T-cell (primary cell): ENCODE measurements around the gene VAV2. TPM values are rescaled to one million over a fixed set of nuclear protein-coding genes. Genes with fewer than 3 reads are reported as not detected.

Experiments used
- ATAC-seq, 4 experiments: fragments of 200-7000 bp in 3 of 4; fragments of 150-1000 bp in 1 of 4; cut with Tn5 transposase; replicated peaks in 1 of 4; 1 replicate in 3 of 4; 2 replicates in 1 of 4; pipeline ENCODE4 v1.10.0; 2021; ENCODE audit warnings: moderate library complexity in 3 of 4, mild to moderate bottlenecking in 2 of 4, moderate number of reproducible peaks in 1 of 4
- CTCF ChIA-PET, 2 donors: fragments of 300-600 bp; sonication (Branson Sonifier 250); formaldehyde crosslinking; loops; one replicate each; lab custom pipeline; 2022; ENCODE audit warnings: antibody characterized with exemption in 2 of 2; lab: Charles Lee
- POLR2A ChIA-PET, 2 donors: fragments of 300-600 bp; sonication (Branson Sonifier 250); formaldehyde crosslinking; loops; one replicate each; lab custom pipeline; 2022; ENCODE audit warnings: antibody characterized with exemption in 2 of 2; lab: Charles Lee
- DNase-seq, 35 experiments: peaks; one replicate each; pipeline versions ENCODE4 v3.0.0 to v3.0.0-alpha.2; 2013 to 2023
- H3K27ac ChIP-seq: one replicate; pipeline ENCODE4 v1.5.1; 2013; ENCODE audit warnings: low read length
- H3K27me3 ChIP-seq, 2 experiments: replicated peaks in 1 of 2; 1 replicate in 1 of 2; 2 replicates in 1 of 2; pipeline versions ENCODE4 v1.6.1 to v1.7.0; 2013; ENCODE audit warnings: low read length in 1 of 2, mixed read lengths in 1 of 2; ENCODE audit not compliant: control insufficient read depth in 2 of 2, insufficient read depth in 2 of 2; ENCODE audit errors: extremely low read depth in 1 of 2
- H3K36me3 ChIP-seq, 2 donors: 1 replicate in 1 of 2; 2 replicates in 1 of 2; pipeline versions ENCODE4 v1.6.1 to v1.7.0; 2013; ENCODE audit warnings: low read length in 1 of 2; ENCODE audit not compliant: control insufficient read depth in 2 of 2, insufficient read depth in 1 of 2; ENCODE audit errors: extremely low read depth in 1 of 2
- H3K4me1 ChIP-seq, 2 experiments: 1 replicate in 1 of 2; 2 replicates in 1 of 2; pipeline versions ENCODE4 v1.6.1 to v1.7.0; 2013; ENCODE audit warnings: low read length in 2 of 2, mixed read lengths in 1 of 2; ENCODE audit not compliant: insufficient read depth in 2 of 2, control insufficient read depth in 1 of 2; ENCODE audit errors: extremely low read depth in 1 of 2
- H3K4me3 ChIP-seq, 2 donors: 1 replicate in 1 of 2; 2 replicates in 1 of 2; pipeline versions ENCODE4 v1.5.1 to v1.7.0; 2013; ENCODE audit warnings: mild to moderate bottlenecking in 2 of 2, low read length in 1 of 2, moderate library complexity in 1 of 2; ENCODE audit not compliant: control insufficient read depth in 1 of 2; ENCODE audit errors: extremely low read depth in 1 of 2
- H3K9me3 ChIP-seq: 2 replicates; pipeline ENCODE4 v1.7.0; 2013
- H3K27ac Mint-ChIP-seq, 2 donors: one replicate each; pipeline ENCODE4 v1.8.0; 2020 to 2021; ENCODE audit warnings: mild to moderate bottlenecking in 2 of 2, mixed read lengths in 2 of 2
- H3K27me3 Mint-ChIP-seq, 2 donors: one replicate each; pipeline ENCODE4 v1.8.0; 2021 to 2022; ENCODE audit warnings: mixed read lengths in 2 of 2
- H3K36me3 Mint-ChIP-seq: one replicate; pipeline ENCODE4 v1.8.0; 2021; ENCODE audit warnings: mixed read lengths
- H3K4me1 Mint-ChIP-seq, 3 donors: one replicate each; pipeline ENCODE4 v1.8.0; 2020 to 2022; ENCODE audit warnings: mixed read lengths in 3 of 3, mild to moderate bottlenecking in 1 of 3
- H3K4me3 Mint-ChIP-seq, 3 donors: one replicate each; pipeline ENCODE4 v1.8.0; 2020 to 2022; ENCODE audit warnings: mild to moderate bottlenecking in 3 of 3, mixed read lengths in 3 of 3, moderate library complexity in 3 of 3
- H3K9me3 Mint-ChIP-seq, 3 donors: one replicate each; pipeline ENCODE4 v1.8.0; 2020 to 2022; ENCODE audit warnings: mixed read lengths in 3 of 3
- WGBS: methylation state at CpG from one replicate; pipeline ENCODE4 v1.1.5; 2013; ENCODE audit warnings: missing lambda C conversion rate; ENCODE audit not compliant: insufficient coverage; 5-methylcytosine and 5-hydroxymethylcytosine counted together
- total RNA-seq, 35 experiments: library from RNA in 6 of 35; stranded (reverse) in 6 of 35; fragments of 120-200 nt in 1 of 35; gene quantifications; one replicate each; pipeline versions ENCODE4 v1.2.1 to v1.2.4 and lab custom pipeline; 2013 to 2026

The VAV2 gene
- total RNA-seq, 5 donors from 2014 or later (not counting 1 experiment from before 2014, with no cell fraction given) = 1.2 to 7.5 (median 4.9) TPM

DNA sequence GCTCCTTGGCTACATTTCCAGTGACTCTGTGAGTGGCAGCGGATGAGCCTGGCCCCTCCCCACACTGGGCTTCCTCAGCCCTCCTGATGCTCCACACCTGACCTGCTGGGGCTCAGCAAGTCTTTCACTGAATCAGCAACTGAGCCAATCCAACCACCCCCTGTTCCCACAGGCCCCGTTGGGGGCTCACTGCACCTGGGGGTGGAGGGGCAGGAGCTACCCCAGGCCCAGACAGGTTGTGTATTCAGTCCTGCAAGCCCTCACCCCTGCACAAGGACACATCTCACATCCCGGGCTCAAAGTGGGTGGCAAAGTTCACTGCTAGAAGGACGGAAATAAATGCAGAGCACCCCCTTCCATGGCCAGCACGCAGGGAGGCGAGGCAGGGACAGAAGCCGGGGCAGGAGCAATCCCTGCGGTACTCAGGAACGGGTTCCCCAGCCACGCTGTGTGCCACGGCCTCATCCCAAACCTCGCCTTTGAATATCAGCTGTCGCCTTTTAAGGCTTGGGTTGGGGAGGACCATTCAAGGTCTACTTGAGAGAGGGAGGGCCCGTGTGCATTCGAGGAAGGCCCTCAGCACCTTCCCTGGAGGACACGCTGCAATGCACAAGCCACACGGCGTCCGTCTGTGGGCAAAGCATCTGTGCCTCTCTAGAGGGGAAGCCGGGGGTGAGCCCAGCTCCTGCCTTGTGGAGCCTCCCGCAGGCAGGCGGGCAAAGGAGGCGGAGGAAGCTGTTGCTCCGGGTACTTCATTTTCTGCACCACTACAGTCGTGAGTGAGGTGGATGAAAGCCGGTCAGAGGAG, 179.0 kb downstream of the VAV2 start:
- Histone ChIP-seq H3K4me1 (no peaks in the 10 kb centered on the region), H3K27ac (no peak overlapping the region), H3K9me3 (no peaks in the 10 kb centered on the region), H3K4me3 (no peak overlapping the region), H3K36me3 (no peaks in the 10 kb centered on the region), H3K27me3 (no peaks in the 10 kb centered on the region)
- no peak overlapping the region for H3K4me3 Mint-ChIP-seq
- ChIA-PET CTCF (no interaction called here), POLR2A (no interaction called here)
- H3K4me1 Mint-ChIP-seq = no peaks in the 10 kb centered on the region
- no peaks in the 10 kb centered on the region for H3K36me3 Mint-ChIP-seq
- H3K27ac Mint-ChIP-seq = no peak overlapping the region
- no peaks in the 10 kb centered on the region for H3K9me3 Mint-ChIP-seq
- ATAC-seq (no peak), DNase-seq (no peak)
- 85% methylated on average over 20 of the region's 26 CpGs for WGBS
- no peaks in the 10 kb centered on the region for H3K27me3 Mint-ChIP-seq

GRCh38 chr9:133812077-133812868, 179.9 kb downstream of the VAV2 start:
- Histone ChIP-seq H3K9me3 (no peaks in the 10 kb centered on the region), H3K27me3 (no peaks in the 10 kb centered on the region), H3K4me1 (no peaks in the 10 kb centered on the region), H3K27ac (no peak overlapping the region), H3K4me3 (no peak overlapping the region), H3K36me3 (no peaks in the 10 kb centered on the region)
- ChIA-PET POLR2A (no interaction called here), CTCF (no interaction called here)
- no peaks in the 10 kb centered on the region for H3K36me3 Mint-ChIP-seq
- DNase-seq (no peak), ATAC-seq (no peak)
- 83% methylated on average over 18 of the region's 28 CpGs for WGBS
- H3K9me3 Mint-ChIP-seq = no peaks in the 10 kb centered on the region
- H3K4me3 Mint-ChIP-seq = no peak overlapping the region
- no peak overlapping the region for H3K27ac Mint-ChIP-seq
- no peaks in the 10 kb centered on the region for H3K27me3 Mint-ChIP-seq
- no peaks in the 10 kb centered on the region for H3K4me1 Mint-ChIP-seq

DNA sequence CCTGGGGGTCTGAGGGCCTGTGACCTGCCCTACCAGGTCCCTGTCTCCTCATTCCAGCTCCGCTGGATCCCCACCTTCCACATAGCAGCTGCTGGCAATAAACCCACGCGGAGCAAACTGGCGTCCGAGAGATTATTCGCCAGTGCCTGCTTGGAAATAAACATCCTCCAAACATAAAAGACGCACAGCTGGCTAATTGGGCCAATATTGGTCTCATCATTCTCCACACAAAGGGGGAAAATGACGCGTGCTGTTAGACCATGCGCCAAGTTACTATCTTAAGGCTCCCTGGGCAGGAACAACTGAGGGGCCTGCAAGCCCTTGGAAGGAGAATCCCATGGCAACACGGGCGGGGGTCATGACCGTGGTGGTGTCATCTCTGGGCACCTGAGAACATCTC, 180.7 kb downstream of the VAV2 start:
- Mint-ChIP-seq H3K9me3 (no peaks in the 10 kb centered on the region), H3K36me3 (no peaks in the 10 kb centered on the region), H3K27ac (no peak overlapping the region), H3K27me3 (no peaks in the 10 kb centered on the region), H3K4me1 (no peaks in the 10 kb centered on the region), H3K4me3 (no peak overlapping the region)
- no peak for DNase-seq
- Histone ChIP-seq H3K4me3 (no peak overlapping the region), H3K9me3 (no peaks in the 10 kb centered on the region), H3K36me3 (no peaks in the 10 kb centered on the region), H3K27ac (no peak overlapping the region), H3K4me1 (no peaks in the 10 kb centered on the region), H3K27me3 (no peaks in the 10 kb centered on the region)
- WGBS = 83% methylated on average over 13 of the region's 13 CpGs
- ChIA-PET POLR2A (no interaction called here), CTCF (no interaction called here)
- no peak for ATAC-seq

GRCh38 chr9:133810556-133811195, 181.4 kb downstream of the VAV2 start:
- Histone ChIP-seq H3K36me3 (no peaks in the 10 kb centered on the region), H3K27ac (no peak overlapping the region), H3K4me3 (no peak overlapping the region), H3K4me1 (no peaks in the 10 kb centered on the region), H3K9me3 (no peaks in the 10 kb centered on the region), H3K27me3 (no peaks in the 10 kb centered on the region)
- ATAC-seq (no peak), DNase-seq (no peak)
- Mint-ChIP-seq H3K9me3 (no peaks in the 10 kb centered on the region), H3K27ac (no peak overlapping the region), H3K4me3 (no peak overlapping the region), H3K27me3 (no peaks in the 10 kb centered on the region), H3K36me3 (no peaks in the 10 kb centered on the region), H3K4me1 (no peaks in the 10 kb centered on the region)
- ChIA-PET POLR2A (interaction anchor here in 1 of 2 donors (0.6 kb wide), 1 partner anchor 1615 kb away, joined by 3 read pairs; no protein-coding TSS in a partner anchor), CTCF (no interaction called here)
- WGBS = 80% methylated on average over 18 of the region's 23 CpGs

DNA sequence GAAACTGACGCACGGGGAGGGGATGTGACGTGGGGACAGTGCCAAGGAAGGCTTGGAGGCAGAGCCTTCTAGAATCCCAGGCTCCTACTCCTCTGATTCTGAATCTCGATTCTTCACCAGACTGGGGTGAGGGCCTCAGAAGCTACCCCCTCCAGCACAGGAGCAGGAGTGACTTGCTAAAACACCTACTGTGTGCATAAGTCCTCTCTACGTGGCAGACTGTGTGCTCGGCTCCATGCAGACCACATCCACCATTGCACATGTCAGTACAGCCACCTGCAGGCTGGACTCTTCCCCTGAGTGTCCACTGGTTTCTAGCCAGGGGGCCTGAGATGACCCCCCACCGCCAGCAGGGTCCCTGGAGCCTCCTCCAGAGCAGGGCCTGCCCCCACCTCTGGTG, 182.8 kb downstream of the VAV2 start:
- Mint-ChIP-seq H3K27ac (no peak overlapping the region), H3K4me1 (no peaks in the 10 kb centered on the region), H3K36me3 (no peaks in the 10 kb centered on the region), H3K9me3 (no peaks in the 10 kb centered on the region), H3K27me3 (no peaks in the 10 kb centered on the region), H3K4me3 (no peak overlapping the region)
- WGBS = 85% methylated on average over 7 of the region's 7 CpGs
- no peaks in the 10 kb centered on the region for H3K9me3 ChIP-seq
- DNase-seq (no peak), ATAC-seq (no peak)
- POLR2A ChIA-PET = no interaction called here
- H3K4me1 ChIP-seq = no peaks in the 10 kb centered on the region
- no peak overlapping the region for H3K27ac ChIP-seq
- no peak overlapping the region for H3K4me3 ChIP-seq
- H3K36me3 ChIP-seq = no peaks in the 10 kb centered on the region
- no peaks in the 10 kb centered on the region for H3K27me3 ChIP-seq
- CTCF ChIA-PET = no interaction called here

GRCh38 chr9:133807818-133808217, 184.3 kb downstream of the VAV2 start:
- Histone ChIP-seq H3K4me1 (no peaks in the 10 kb centered on the region), H3K27me3 (no peaks in the 10 kb centered on the region), H3K36me3 (no peaks in the 10 kb centered on the region), H3K9me3 (no peaks in the 10 kb centered on the region), H3K4me3 (no peak overlapping the region), H3K27ac (no peak overlapping the region)
- H3K4me1 Mint-ChIP-seq = no peaks in the 10 kb centered on the region
- H3K9me3 Mint-ChIP-seq = no peaks in the 10 kb centered on the region
- ChIA-PET CTCF (no interaction called here), POLR2A (no interaction called here)
- H3K27ac Mint-ChIP-seq = no peak overlapping the region
- H3K36me3 Mint-ChIP-seq = no peaks in the 10 kb centered on the region
- ATAC-seq (no peak), DNase-seq (no peak)
- H3K4me3 Mint-ChIP-seq = no peak overlapping the region
- WGBS = 91% methylated on average over 12 of the region's 13 CpGs
- H3K27me3 Mint-ChIP-seq = no peaks in the 10 kb centered on the region
